Right cardiac atrium (tissue), 5 donors: Measurements from ENCODE around the gene SRCAP. TPM values are rescaled to one million over a fixed set of nuclear protein-coding genes. Genes with fewer than 3 reads are reported as not detected.

Experiments
- ATAC-seq, 2 donors: fragments of 200-7000 bp; cut with Tn5 transposase; one replicate each; pipeline versions ENCODE4 v1.8.0 to v1.9.1; 2020; ENCODE audit warnings: moderate library complexity in 2 of 2, mild to moderate bottlenecking in 1 of 2
- DNase-seq, 3 donors: peaks; one replicate each; pipeline ENCODE4 v3.0.0-alpha.2; 2020
- H3K27ac ChIP-seq: one replicate; pipeline ENCODE4 v1.5.1; 2013; ENCODE audit warnings: mild to moderate bottlenecking, low read length, control low read depth, moderate library complexity
- H3K27me3 ChIP-seq: one replicate; pipeline ENCODE4 v1.6.1; 2013; ENCODE audit not compliant: control insufficient read depth, insufficient read depth
- H3K4me1 ChIP-seq: one replicate; pipeline ENCODE4 v1.6.1; 2013; ENCODE audit warnings: low read length; ENCODE audit not compliant: control insufficient read depth, insufficient read depth
- H3K4me3 ChIP-seq: one replicate; pipeline ENCODE4 v1.5.1; 2013; ENCODE audit warnings: low read length, control low read depth
- H3K9me3 ChIP-seq: one replicate; pipeline ENCODE4 v1.6.1; 2013; ENCODE audit warnings: low read length; ENCODE audit not compliant: control insufficient read depth
- WGBS: extraction: QIAGEN DNeasy Blood & Tissue Kit; methylation state at CpG from one replicate; pipeline ENCODE4 v1.1.7; 2013; 5-methylcytosine and 5-hydroxymethylcytosine counted together
- intact Hi-C, 4 donors: fragments of 100-400 bp; cut with DNase I; formaldehyde crosslinking; loops; one replicate each; pipeline versions ENCODE4 v1.11.0 to v1.14.0; 2022 to 2023
- polyA plus RNA-seq: library from polyadenylated mRNA; stranded (reverse); fragments of 200-250 nt; gene quantifications from one replicate; pipeline ENCODE4 v1.2.3, GENCODE V29; 2013
- total RNA-seq, 4 donors: library from RNA; stranded (reverse); fragmentation: NEBNext Ultra II Directional; extraction: Animal tissue kit (Norgen Biotek cat#: 25700); gene quantifications; one replicate each; pipeline ENCODE4 v1.2.1, GENCODE V29; 2021
- donor health status: healthy with polysubstance abuse.
- donor health status: DM: no; HTN: yes; CAD: no.
- donor health status: DM: no; HTN: no; CAD: no.
- donor health status: DM: no; HTN: yes; CAD: no; lungs with severe emphysema.
- donor health status: DM: yes; HTN: yes; CAD: no.

Gene SRCAP
- total and polyA plus RNA-seq, 5 donors, result 27.6 to 61.2 (median 43.6) TPM

- intact Hi-C loops, result loop anchor here in 1 of 4 donors (10.0 kb wide), 1 partner anchor 65 kb away; no protein-coding TSS in a partner anchor
- WGBS, result 94% methylated on average over 17 of the region's 17 CpGs
- ATAC-seq, result no peak
These were observed 70.6 kb downstream of the SRCAP start for GRCh38 chr16:30769379-30770089.

GRCh38 chr16:30771726-30772125 lies 72.8 kb downstream of the SRCAP start:
- ATAC-seq, result no peak
- Histone ChIP-seq H3K4me1 (peaks cover 4% of the 10 kb centered on the region), H3K9me3 (no peaks in the 10 kb centered on the region), H3K4me3 (no peak overlapping the region), H3K27me3 (no peaks in the 10 kb centered on the region), H3K27ac (no peak overlapping the region)
- WGBS, result 90% methylated on average over 14 of the region's 14 CpGs
- DNase-seq, result peak in 1 of 3 donors; percentile 56
- intact Hi-C loops, result no loop called here

More at GRCh38 chr16:30769379-30770089, 70.6 kb downstream of the SRCAP start:
- peak in 1 of 3 donors; percentile 32 for DNase-seq
- H3K27ac ChIP-seq, result no peak overlapping the region
- H3K27me3 ChIP-seq, result no peaks in the 10 kb centered on the region
- H3K4me3 ChIP-seq, result no peak overlapping the region
- peaks cover 3% of the 10 kb centered on the region for H3K4me1 ChIP-seq
- no peaks in the 10 kb centered on the region for H3K9me3 ChIP-seq

GRCh38 chr16:30773826-30774225 lies 74.9 kb downstream of the SRCAP start:
- Histone ChIP-seq H3K4me3 (no peak overlapping the region), H3K27me3 (no peaks in the 10 kb centered on the region), H3K4me1 (peaks cover 6% of the 10 kb centered on the region), H3K27ac (no peak overlapping the region), H3K9me3 (no peaks in the 10 kb centered on the region)
- ATAC-seq (no peak), DNase-seq (peak in 1 of 3 donors; percentile 55)
- 83% methylated on average over 14 of the region's 14 CpGs for WGBS
- intact Hi-C loops, result no loop called here

- peaks cover 6% of the 10 kb centered on the region for H3K4me1 ChIP-seq
- peak overlapping the region; percentile 66 for H3K4me3 ChIP-seq
- intact Hi-C loops, result no loop called here
- no peaks in the 10 kb centered on the region for H3K27me3 ChIP-seq
- 46% methylated on average over 8 of the region's 8 CpGs for WGBS
- H3K9me3 ChIP-seq, result no peaks in the 10 kb centered on the region
- DNase-seq (peak in 1 of 3 donors; percentile 79), ATAC-seq (peak; percentile 22 to 24)
- peak overlapping the region; percentile 84 for H3K27ac ChIP-seq
These were observed 75.6 kb downstream of the SRCAP start for GRCh38 chr16:30774367-30775130.

GRCh38 chr16:30775131-30775391 lies 76.1 kb downstream of the SRCAP start:
- H3K27ac ChIP-seq, result peak overlapping the region; percentile 84
- no peaks in the 10 kb centered on the region for H3K27me3 ChIP-seq
- intact Hi-C loops, result no loop called here
- no peaks in the 10 kb centered on the region for H3K9me3 ChIP-seq
- DNase-seq, result no peak
- WGBS, result 7% methylated on average over 15 of the region's 15 CpGs
- ATAC-seq, result no peak
- H3K4me1 ChIP-seq, result peaks cover 6% of the 10 kb centered on the region
- H3K4me3 ChIP-seq, result peak overlapping the region; percentile 66

- Histone ChIP-seq H3K4me3 (peak overlapping the region; percentile 66), H3K27ac (peak overlapping the region; percentile 84), H3K4me1 (peaks cover 6% of the 10 kb centered on the region), H3K27me3 (no peaks in the 10 kb centered on the region), H3K9me3 (no peaks in the 10 kb centered on the region)
- ATAC-seq, result peak; percentile 87 to 90
- intact Hi-C loops, result no loop called here
- peak; percentile 88 to 93 (median 93) for DNase-seq
- under 1% methylated on average over 81 of the region's 81 CpGs for WGBS
These were observed 76.6 kb downstream of the SRCAP start for GRCh38 chr16:30775392-30776188.

- Histone ChIP-seq H3K4me1 (peaks cover 6% of the 10 kb centered on the region), H3K27me3 (no peaks in the 10 kb centered on the region), H3K9me3 (no peaks in the 10 kb centered on the region), H3K27ac (no peak overlapping the region), H3K4me3 (no peak overlapping the region)
- DNase-seq (peak in 1 of 3 donors; percentile 44), ATAC-seq (no peak)
- 74% methylated on average over 7 of the region's 7 CpGs for WGBS
- intact Hi-C loops, result no loop called here
These were observed 78.8 kb downstream of the SRCAP start for GRCh38 chr16:30777591-30778297.

- Histone ChIP-seq H3K4me3 (no peak overlapping the region), H3K27me3 (no peaks in the 10 kb centered on the region), H3K4me1 (peaks cover 6% of the 10 kb centered on the region), H3K9me3 (no peaks in the 10 kb centered on the region), H3K27ac (no peak overlapping the region)
- no peak for ATAC-seq
- intact Hi-C loops, result no loop called here
- 78% methylated on average over 14 of the region's 14 CpGs for WGBS
- peak in 1 of 3 donors; percentile 61 for DNase-seq
These were observed 79.7 kb downstream of the SRCAP start for GRCh38 chr16:30778549-30779244.

GRCh38 chr16:30779596-30779995 lies 80.6 kb downstream of the SRCAP start:
- Histone ChIP-seq H3K4me3 (no peak overlapping the region), H3K27ac (no peak overlapping the region), H3K9me3 (no peaks in the 10 kb centered on the region), H3K27me3 (no peaks in the 10 kb centered on the region), H3K4me1 (peaks cover 3% of the 10 kb centered on the region)
- ATAC-seq (no peak), DNase-seq (no peak)
- intact Hi-C loops, result no loop called here
- 82% methylated on average over 6 of the region's 6 CpGs for WGBS

GRCh38 chr16:30780021-30780420 lies 81.0 kb downstream of the SRCAP start:
- peaks cover 3% of the 10 kb centered on the region for H3K4me1 ChIP-seq
- H3K27ac ChIP-seq, result no peak overlapping the region
- intact Hi-C loops, result loop anchor here in 1 of 4 donors (10.0 kb wide), 1 partner anchor 115 kb away; the partner anchor contains the start of genes BCL7C and CTF1
- DNase-seq (no peak), ATAC-seq (no peak)
- no peak overlapping the region for H3K4me3 ChIP-seq
- WGBS, result 86% methylated on average over 3 of the region's 3 CpGs
- no peaks in the 10 kb centered on the region for H3K27me3 ChIP-seq
- no peaks in the 10 kb centered on the region for H3K9me3 ChIP-seq
